Glutamatergic neuron (in vitro differentiated cells): ENCODE results near the gene ADCY2. TPM values are rescaled to one million over a fixed set of nuclear protein-coding genes. Genes with fewer than 3 reads are reported as not detected.

Source experiments
- DNase-seq: peaks from one replicate; pipeline ENCODE4 v3.0.0; 2022
- H3K27ac Mint-ChIP-seq: one replicate; pipeline ENCODE4 v1.8.0; 2020; ENCODE audit warnings: mild to moderate bottlenecking, mixed read lengths, inconsistent platforms; ENCODE audit not compliant: unreplicated experiment
- H3K27me3 Mint-ChIP-seq: one replicate; pipeline ENCODE4 v1.8.0; 2020; ENCODE audit warnings: mild to moderate bottlenecking, moderate library complexity, mixed read lengths, inconsistent platforms; ENCODE audit not compliant: unreplicated experiment
- H3K36me3 Mint-ChIP-seq: one replicate; pipeline ENCODE4 v1.8.0; 2020; ENCODE audit warnings: mild to moderate bottlenecking, mixed read lengths, inconsistent platforms; ENCODE audit not compliant: unreplicated experiment
- H3K4me1 Mint-ChIP-seq: one replicate; pipeline ENCODE4 v1.8.0; 2020; ENCODE audit warnings: mild to moderate bottlenecking, low read depth, mixed read lengths, inconsistent platforms; ENCODE audit not compliant: unreplicated experiment
- H3K4me3 Mint-ChIP-seq: one replicate; pipeline ENCODE4 v1.8.0; 2020; ENCODE audit warnings: mild to moderate bottlenecking, mixed read lengths, inconsistent platforms; ENCODE audit not compliant: unreplicated experiment
- H3K9me3 Mint-ChIP-seq: one replicate; pipeline ENCODE4 v1.8.0; 2020; ENCODE audit warnings: mild to moderate bottlenecking, moderate library complexity, mixed read lengths, inconsistent platforms; ENCODE audit not compliant: unreplicated experiment
- CTCF ChIP-seq: fragments of 200-600 bp; sonication (generic); IDR thresholded peaks from one replicate; pipeline ENCODE4 v1.5.0; 2021; ENCODE audit not compliant: partially characterized antibody, unreplicated experiment
- total RNA-seq: library from RNA; stranded (reverse); fragmentation: NEBNext Ultra II Directional; extraction: Animal tissue kit (Norgen Biotek cat#: 25700); gene quantifications from one replicate; pipeline ENCODE4 v1.2.1, GENCODE V29; 2021; ENCODE audit not compliant: unreplicated experiment

ADCY2 gene
- total RNA-seq, 1 donor from 2014 or later, result 3.8 TPM

- H3K27me3 Mint-ChIP-seq, result no peaks in the 10 kb centered on the region
- DNase-seq, result peak; percentile 41
- H3K4me3 Mint-ChIP-seq, result no peak overlapping the region
- no peaks in the 10 kb centered on the region for H3K36me3 Mint-ChIP-seq
- H3K4me1 Mint-ChIP-seq, result no peaks in the 10 kb centered on the region
- no peak overlapping the region for H3K27ac Mint-ChIP-seq
- peak; percentile 31 for TF ChIP-seq CTCF
- no peaks in the 10 kb centered on the region for H3K9me3 Mint-ChIP-seq
Measured at GRCh38 chr5:7805379-7805778, 409.4 kb downstream of the ADCY2 start.

- H3K4me1 Mint-ChIP-seq, result no peaks in the 10 kb centered on the region
- no peak overlapping the region for H3K27ac Mint-ChIP-seq
- H3K9me3 Mint-ChIP-seq, result no peaks in the 10 kb centered on the region
- no peak overlapping the region for H3K4me3 Mint-ChIP-seq
- H3K36me3 Mint-ChIP-seq, result no peaks in the 10 kb centered on the region
- H3K27me3 Mint-ChIP-seq, result peaks cover 2% of the 10 kb centered on the region
- TF ChIP-seq CTCF, result no peak
- no peak for DNase-seq
Measured at GRCh38 chr5:7808998-7809397, 413.1 kb downstream of the ADCY2 start.

GRCh38 chr5:7811715-7812114 lies 415.8 kb downstream of the ADCY2 start:
- no peaks in the 10 kb centered on the region for H3K4me1 Mint-ChIP-seq
- no peaks in the 10 kb centered on the region for H3K9me3 Mint-ChIP-seq
- peaks cover 2% of the 10 kb centered on the region for H3K27me3 Mint-ChIP-seq
- no peaks in the 10 kb centered on the region for H3K36me3 Mint-ChIP-seq
- no peak for TF ChIP-seq CTCF
- no peak overlapping the region for H3K27ac Mint-ChIP-seq
- DNase-seq, result no peak
- no peak overlapping the region for H3K4me3 Mint-ChIP-seq

GRCh38 chr5:7813007-7813406 lies 417.1 kb downstream of the ADCY2 start:
- Mint-ChIP-seq H3K27me3 (peaks cover 2% of the 10 kb centered on the region), H3K27ac (no peak overlapping the region), H3K36me3 (no peaks in the 10 kb centered on the region), H3K4me3 (no peak overlapping the region), H3K9me3 (no peaks in the 10 kb centered on the region), H3K4me1 (no peaks in the 10 kb centered on the region)
- TF ChIP-seq CTCF, result no peak
- no peak for DNase-seq

GRCh38 chr5:7813576-7813975 lies 417.6 kb downstream of the ADCY2 start:
- Mint-ChIP-seq H3K36me3 (no peaks in the 10 kb centered on the region), H3K27ac (no peak overlapping the region), H3K27me3 (peaks cover 2% of the 10 kb centered on the region), H3K4me3 (no peak overlapping the region), H3K4me1 (no peaks in the 10 kb centered on the region), H3K9me3 (no peaks in the 10 kb centered on the region)
- DNase-seq, result no peak
- TF ChIP-seq CTCF, result no peak
